ENCODE data around the gene LPXN. TPM values are rescaled to one million over a fixed set of nuclear protein-coding genes. Genes with fewer than 3 reads are reported as not detected.
"Not testable (repeated sequence)": the region's sequence is repeated elsewhere in the genome, so short reads cannot be mapped to it uniquely, and the experiment has no call there.

Gene LPXN
- total RNA-seq, 2 donors from 2014 or later, result 113 to 121 TPM

DNA sequence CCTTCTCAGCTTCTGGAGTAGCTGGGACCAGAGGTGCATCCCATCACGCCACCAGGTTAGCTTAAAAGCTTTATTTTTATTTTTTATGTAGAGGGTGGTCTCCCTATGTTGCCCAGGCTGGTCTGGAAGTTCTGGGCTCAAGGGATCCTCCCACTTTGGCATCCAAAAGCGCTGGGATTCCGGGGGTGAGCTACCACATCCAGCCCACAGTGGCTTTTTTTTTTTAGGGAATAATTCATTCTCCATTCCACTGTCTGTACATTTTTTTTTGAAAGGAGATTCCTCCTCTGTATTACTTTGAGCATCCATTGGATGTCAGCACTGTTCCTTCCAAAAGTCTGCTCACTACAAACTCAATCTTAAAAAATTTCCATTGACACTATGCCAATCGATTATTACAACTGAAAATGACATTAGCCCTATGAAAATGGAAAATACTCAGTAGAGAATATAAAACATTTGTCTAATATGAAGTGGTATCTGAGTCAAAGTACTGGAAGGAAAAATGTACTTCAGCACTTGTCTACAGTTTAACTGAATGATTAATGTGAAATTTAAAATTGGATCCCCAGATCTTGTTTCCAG is 1.3 kb upstream of the LPXN start:
- Mint-ChIP-seq H3K27me3 (ENCODE audit: low read depth) (no peaks in the 10 kb centered on the region), H3K4me3 (peak overlapping the region; percentile 86 to 89), H3K4me1 (ENCODE audit: low read depth) (peaks cover 53% of the 10 kb centered on the region), H3K9me3 (no peaks in the 10 kb centered on the region), H3K36me3 (ENCODE audit: insufficient read depth in 2 of 2) (peaks cover 17 to 19% of the 10 kb centered on the region in 2 donors), H3K27ac (peak overlapping the region; percentile 97)
- ATAC-seq (replicated peaks in 1 of 2) (no peak), DNase-seq (no peak)

DNA sequence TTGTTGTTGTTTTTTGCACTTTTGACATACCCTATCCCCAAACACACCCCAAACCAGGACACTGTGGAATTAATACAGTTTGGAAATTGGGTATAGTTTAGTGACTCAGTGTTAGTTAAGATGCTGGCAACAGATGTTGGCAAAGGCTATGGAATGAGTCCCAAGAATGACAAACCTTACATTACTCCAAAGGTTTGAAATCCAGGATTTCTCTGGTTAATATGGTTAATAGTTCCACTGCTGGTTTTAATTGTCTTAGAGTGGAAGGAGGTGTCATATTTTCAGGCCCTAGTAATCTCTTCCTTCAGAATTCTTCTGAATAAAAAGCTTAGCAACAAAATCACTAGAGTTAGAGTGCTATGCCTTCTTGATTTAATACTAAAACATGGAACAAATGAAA is 775 bp downstream of the LPXN start:
- peaks cover 54% of the 10 kb centered on the region for H3K4me1 Mint-ChIP-seq (ENCODE audit: low read depth)
- no peaks in the 10 kb centered on the region for H3K27me3 Mint-ChIP-seq (ENCODE audit: low read depth)
- DNase-seq, result no peak
- no peak for ATAC-seq (replicated peaks in 1 of 2)
- H3K27ac Mint-ChIP-seq, result peak overlapping the region; percentile 97
- H3K9me3 Mint-ChIP-seq, result no peaks in the 10 kb centered on the region
- peak overlapping the region; percentile 86 to 89 for H3K4me3 Mint-ChIP-seq
- H3K36me3 Mint-ChIP-seq (ENCODE audit: insufficient read depth in 2 of 2), result peaks cover 20 to 25% of the 10 kb centered on the region in 2 donors

DNA sequence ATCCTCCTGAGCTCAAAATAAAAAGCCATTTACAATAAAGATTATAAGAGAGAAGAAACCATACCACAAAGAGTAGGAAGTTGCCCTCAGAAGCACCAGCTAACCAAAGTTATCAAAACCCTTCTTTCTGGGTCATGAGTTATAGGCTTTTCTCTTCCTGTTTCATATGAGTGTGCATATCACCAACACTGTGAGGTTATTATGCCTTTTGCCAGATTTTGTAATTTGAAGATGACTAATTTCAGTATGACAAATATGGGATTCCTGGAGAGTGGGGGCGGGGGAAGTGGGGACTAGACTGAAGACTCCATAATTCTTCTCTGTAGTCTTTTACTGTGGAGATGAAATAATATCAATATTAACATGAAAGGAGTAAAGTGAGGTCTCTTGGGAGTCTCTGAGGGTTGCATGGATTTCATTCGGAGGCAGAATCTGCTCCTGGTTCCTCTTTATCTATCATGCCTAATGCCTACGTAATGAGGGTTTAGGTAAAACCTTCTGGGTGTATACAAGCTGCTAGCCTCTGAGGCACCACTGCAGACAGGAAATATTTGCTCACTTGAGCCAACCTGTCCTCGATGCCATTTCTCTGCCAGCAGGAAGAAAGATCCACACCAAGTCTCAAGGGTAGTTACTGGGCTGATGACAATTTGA is 2.1 kb downstream of the LPXN start:
- Mint-ChIP-seq H3K4me1 (ENCODE audit: low read depth) (peaks cover 67% of the 10 kb centered on the region), H3K27me3 (ENCODE audit: low read depth) (no peaks in the 10 kb centered on the region), H3K4me3 (peak overlapping the region; percentile 86 to 89), H3K36me3 (ENCODE audit: insufficient read depth in 2 of 2) (peaks cover 14 to 27% of the 10 kb centered on the region in 2 donors), H3K27ac (peak overlapping the region; percentile 97), H3K9me3 (no peaks in the 10 kb centered on the region)
- ATAC-seq (replicated peaks in 1 of 2) (peak; percentile 36 to 46), DNase-seq (peak; percentile 62 to 76)

DNA sequence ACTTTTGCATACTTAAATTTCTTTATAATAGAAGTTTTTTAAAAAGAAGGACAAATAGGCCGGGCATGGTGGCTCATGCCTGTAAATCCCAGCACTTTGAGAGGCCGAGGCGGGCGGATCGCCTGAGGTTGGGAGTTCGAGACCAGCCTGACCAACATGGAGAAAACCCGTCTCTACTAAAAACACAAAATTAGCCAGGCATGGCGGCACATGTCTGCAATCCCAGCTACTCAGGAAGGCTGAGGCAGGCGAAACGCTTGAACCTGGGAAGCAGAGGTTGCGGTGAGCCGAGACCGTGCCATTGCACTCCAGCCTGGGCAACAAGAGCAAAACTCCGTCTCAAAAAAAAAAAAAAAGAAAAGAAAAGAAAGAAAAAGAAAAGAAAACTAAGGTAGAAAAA is 2.8 kb downstream of the LPXN start:
- H3K27ac Mint-ChIP-seq, result peak overlapping the region; percentile 97
- peaks cover 74% of the 10 kb centered on the region for H3K4me1 Mint-ChIP-seq (ENCODE audit: low read depth)
- peaks cover 15 to 31% of the 10 kb centered on the region in 2 donors for H3K36me3 Mint-ChIP-seq (ENCODE audit: insufficient read depth in 2 of 2)
- H3K9me3 Mint-ChIP-seq; ATAC-seq (replicated peaks in 1 of 2); H3K27me3 Mint-ChIP-seq (ENCODE audit: low read depth); DNase-seq: not testable (repeated sequence)
- H3K4me3 Mint-ChIP-seq, result peak overlapping the region; percentile 86 to 89

DNA sequence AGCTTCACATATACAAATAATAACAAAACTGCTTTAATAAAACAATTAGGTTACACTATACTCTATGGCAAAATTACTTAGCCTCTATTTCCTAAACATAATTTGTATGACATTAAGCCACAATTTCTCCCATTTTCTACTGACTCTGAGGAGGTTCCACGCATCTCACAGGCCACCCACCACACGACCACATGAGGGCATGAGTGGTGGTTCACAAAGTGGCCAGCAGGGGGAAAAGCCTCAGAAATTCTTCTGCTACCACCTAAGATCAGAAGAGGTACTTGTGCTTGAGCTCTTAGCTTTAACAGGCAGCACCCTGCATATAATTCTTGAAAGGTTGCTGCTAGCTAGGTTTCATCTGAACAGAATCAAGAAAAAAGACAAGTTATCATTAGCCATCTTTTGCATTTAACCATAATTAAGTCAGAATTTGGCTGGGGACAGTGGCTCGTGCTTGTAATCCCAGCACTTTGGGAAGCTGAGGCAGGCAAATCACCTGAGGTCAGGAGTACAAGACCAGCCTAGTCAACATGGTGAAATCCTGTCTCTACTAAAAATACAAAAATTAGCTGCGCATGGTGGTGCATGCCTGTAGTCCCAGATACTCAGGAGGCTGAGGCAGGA is 7.7 kb downstream of the LPXN start:
- ATAC-seq (replicated peaks in 1 of 2) (peak; percentile 91 to 92), DNase-seq (peak; percentile 76 to 79)
- H3K9me3 Mint-ChIP-seq, result no peaks in the 10 kb centered on the region
- no peaks in the 10 kb centered on the region for H3K27me3 Mint-ChIP-seq (ENCODE audit: low read depth)
- peaks cover 66% of the 10 kb centered on the region for H3K4me1 Mint-ChIP-seq (ENCODE audit: low read depth)
- H3K27ac Mint-ChIP-seq, result peak overlapping the region; percentile 93
- H3K36me3 Mint-ChIP-seq (ENCODE audit: insufficient read depth in 2 of 2), result peaks cover 16 to 39% of the 10 kb centered on the region in 2 donors
- peak overlapping the region; percentile 73 to 79 for H3K4me3 Mint-ChIP-seq

DNA sequence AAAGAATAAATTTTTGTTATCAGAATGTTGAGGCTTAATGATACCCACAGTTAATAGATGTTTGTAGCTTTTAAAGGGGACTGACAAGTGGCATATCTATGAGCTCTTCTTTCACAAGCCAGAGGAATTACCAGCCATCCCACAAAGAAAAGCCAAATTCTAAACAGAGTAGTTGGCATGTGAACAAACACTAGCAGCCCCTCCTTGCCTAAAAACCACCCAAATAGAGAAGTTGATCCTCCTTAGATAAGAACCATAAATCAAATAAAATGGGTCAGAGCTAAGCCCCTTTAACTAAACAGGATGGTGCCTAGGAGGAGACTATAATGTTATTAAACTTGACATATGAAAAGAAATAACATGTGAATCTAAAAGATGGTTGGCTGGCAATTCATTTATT is 11.4 kb downstream of the LPXN start:
- ATAC-seq (replicated peaks in 1 of 2) (no peak), DNase-seq (no peak)
- no peaks in the 10 kb centered on the region for H3K27me3 Mint-ChIP-seq (ENCODE audit: low read depth)
- peak overlapping the region in 1 of 2 donors; percentile 43 for H3K4me3 Mint-ChIP-seq
- peaks cover 61% of the 10 kb centered on the region for H3K4me1 Mint-ChIP-seq (ENCODE audit: low read depth)
- peaks cover 15 to 35% of the 10 kb centered on the region in 2 donors for H3K36me3 Mint-ChIP-seq (ENCODE audit: insufficient read depth in 2 of 2)
- no peaks in the 10 kb centered on the region for H3K9me3 Mint-ChIP-seq
- H3K27ac Mint-ChIP-seq, result peak overlapping the region; percentile 69

DNA sequence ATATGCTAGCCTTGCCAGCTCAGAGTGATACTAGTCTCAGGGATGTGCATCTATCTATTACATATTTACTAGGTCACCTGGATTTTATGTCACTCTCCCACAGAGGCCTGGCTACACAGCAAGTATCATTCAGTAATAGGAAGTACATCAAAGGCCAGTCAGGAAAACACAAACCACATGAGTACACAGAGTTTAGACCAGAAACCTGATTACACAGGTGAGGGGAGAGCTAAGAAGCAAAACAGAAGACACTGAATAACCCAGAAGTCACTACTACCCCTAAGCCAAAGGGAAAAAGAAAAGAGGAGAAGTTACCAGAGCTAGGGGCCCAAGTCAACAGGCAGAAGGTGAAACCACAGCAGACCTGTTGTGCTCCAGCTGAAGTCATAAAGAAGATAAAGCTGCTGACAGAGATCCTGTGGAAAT is 13.3 kb downstream of the LPXN start:
- Mint-ChIP-seq H3K27me3 (ENCODE audit: low read depth) (no peaks in the 10 kb centered on the region), H3K9me3 (no peaks in the 10 kb centered on the region), H3K27ac (peak overlapping the region; percentile 85), H3K4me1 (ENCODE audit: low read depth) (peaks cover 49% of the 10 kb centered on the region), H3K4me3 (peak overlapping the region in 1 of 2 donors; percentile 50), H3K36me3 (ENCODE audit: insufficient read depth in 2 of 2) (peaks cover 10 to 31% of the 10 kb centered on the region in 2 donors)
- DNase-seq (no peak), ATAC-seq (replicated peaks in 1 of 2) (peak in 1 of 2 donors; percentile 33)

DNA sequence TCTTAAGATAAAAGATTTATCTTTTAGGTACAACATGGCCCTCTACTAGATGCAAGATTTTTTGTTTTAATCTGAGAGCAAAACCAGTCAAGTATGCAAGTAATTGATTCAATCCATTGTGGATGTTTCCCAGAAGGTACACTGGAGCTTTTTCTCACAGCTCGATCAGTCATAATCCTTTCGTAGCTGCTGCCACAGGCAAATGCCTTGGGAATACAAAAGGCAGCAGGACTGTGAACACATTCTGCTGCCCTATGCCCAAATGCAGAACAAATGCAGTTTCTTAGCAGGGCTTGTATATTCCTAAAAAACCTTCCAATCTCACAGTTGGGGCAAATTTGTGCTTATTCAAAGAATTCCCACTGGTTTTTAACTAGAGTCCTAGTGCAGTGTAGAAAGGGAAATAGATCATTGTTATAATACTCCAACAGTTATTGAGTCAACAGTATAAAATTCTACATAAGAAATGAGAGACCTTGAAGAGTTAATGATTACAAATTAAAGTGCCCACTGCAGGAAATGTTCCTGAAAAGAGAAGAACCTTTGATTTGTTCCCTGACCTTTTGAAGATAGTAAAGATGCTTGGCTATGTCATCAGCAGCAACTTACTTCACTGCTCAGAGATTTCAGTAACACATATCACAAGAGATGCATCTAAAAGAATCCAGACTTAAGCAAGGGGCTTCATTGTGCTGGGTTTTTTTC is 14.1 kb downstream of the LPXN start:
- no peaks in the 10 kb centered on the region for H3K9me3 Mint-ChIP-seq
- DNase-seq (no peak), ATAC-seq (replicated peaks in 1 of 2) (no peak)
- H3K27me3 Mint-ChIP-seq (ENCODE audit: low read depth), result no peaks in the 10 kb centered on the region
- H3K27ac Mint-ChIP-seq, result peak overlapping the region; percentile 85
- peaks cover 54% of the 10 kb centered on the region for H3K4me1 Mint-ChIP-seq (ENCODE audit: low read depth)
- H3K4me3 Mint-ChIP-seq, result no peak overlapping the region
- H3K36me3 Mint-ChIP-seq (ENCODE audit: insufficient read depth in 2 of 2), result peaks cover 9 to 31% of the 10 kb centered on the region in 2 donors

DNA sequence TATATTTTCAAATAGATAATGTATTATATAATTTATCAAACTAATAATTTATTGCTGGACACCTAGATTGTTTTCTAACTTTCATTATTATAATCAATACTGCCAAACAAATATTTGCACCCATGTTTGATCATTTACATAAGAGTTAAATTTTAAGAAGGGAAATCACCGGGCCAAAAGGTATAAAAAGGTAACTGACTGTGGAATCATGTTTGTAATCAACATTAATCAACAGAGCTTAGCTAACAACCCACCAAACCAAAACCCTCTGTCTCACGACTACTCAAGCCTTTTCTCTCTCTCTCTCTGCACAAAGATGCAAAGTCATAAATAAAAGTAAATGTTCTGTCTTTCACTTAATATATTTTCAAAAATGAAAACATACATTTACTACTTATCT is 14.8 kb downstream of the LPXN start:
- H3K36me3 Mint-ChIP-seq (ENCODE audit: insufficient read depth in 2 of 2), result peaks cover 9 to 31% of the 10 kb centered on the region in 2 donors
- H3K4me3 Mint-ChIP-seq, result no peak overlapping the region
- ATAC-seq (replicated peaks in 1 of 2), result no peak
- H3K27me3 Mint-ChIP-seq (ENCODE audit: low read depth), result no peaks in the 10 kb centered on the region
- peak overlapping the region; percentile 89 for H3K27ac Mint-ChIP-seq
- H3K4me1 Mint-ChIP-seq (ENCODE audit: low read depth), result peaks cover 54% of the 10 kb centered on the region
- no peak for DNase-seq
- no peaks in the 10 kb centered on the region for H3K9me3 Mint-ChIP-seq

DNA sequence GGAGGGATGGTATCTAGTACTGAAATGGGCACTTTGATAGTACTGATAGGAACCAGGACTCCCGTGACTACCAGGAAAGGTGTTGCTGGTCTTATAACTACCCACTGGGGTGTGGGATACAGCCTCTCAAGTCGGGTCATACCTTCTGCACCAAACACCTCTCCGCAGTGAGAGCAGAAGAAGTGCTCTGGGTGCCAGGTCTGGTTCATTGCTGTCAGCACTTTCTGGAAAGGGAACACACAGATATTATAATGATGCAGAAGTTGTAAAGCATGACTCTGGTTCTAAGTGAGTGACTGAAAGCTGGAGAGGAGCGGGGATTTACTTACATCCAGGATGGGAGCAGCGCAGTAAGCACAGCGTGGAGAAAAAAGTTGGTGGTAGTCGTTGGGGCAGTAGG is 26.0 kb downstream of the LPXN start:
- Mint-ChIP-seq H3K4me1 (ENCODE audit: low read depth) (peaks cover 11% of the 10 kb centered on the region), H3K9me3 (peaks cover 0 to 4% of the 10 kb centered on the region in 2 donors)

DNA sequence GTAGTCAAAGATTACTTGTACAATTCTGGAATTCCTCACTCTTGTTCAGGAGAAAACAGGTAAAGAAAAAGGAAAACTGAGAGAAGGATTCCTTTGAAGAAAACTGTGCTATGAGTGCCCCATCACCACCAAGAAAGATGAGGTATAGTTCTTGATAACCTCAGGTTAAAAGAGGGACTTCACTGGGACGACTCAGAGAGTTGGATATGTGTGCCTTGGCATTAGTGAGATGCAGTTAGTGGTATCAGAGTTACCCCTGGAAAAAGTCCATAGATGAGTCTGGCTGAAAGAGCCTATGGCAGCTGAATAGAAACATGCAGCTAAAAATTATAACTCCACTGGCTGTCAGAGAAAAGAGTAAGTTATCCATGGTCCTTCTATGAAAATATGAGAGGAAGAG is 28.8 kb downstream of the LPXN start:
- H3K27me3 Mint-ChIP-seq (ENCODE audit: low read depth), result no peaks in the 10 kb centered on the region
- no peak overlapping the region for H3K4me3 Mint-ChIP-seq
- peaks cover 29 to 65% of the 10 kb centered on the region in 2 donors for H3K36me3 Mint-ChIP-seq (ENCODE audit: insufficient read depth in 2 of 2)
- H3K9me3 Mint-ChIP-seq, result peaks cover 0 to 4% of the 10 kb centered on the region in 2 donors
- peak overlapping the region; percentile 54 for H3K27ac Mint-ChIP-seq
- DNase-seq (no peak), ATAC-seq (replicated peaks in 1 of 2) (no peak)
- H3K4me1 Mint-ChIP-seq (ENCODE audit: low read depth), result peaks cover 15% of the 10 kb centered on the region

More for the DNA sequence above, 26.0 kb downstream of the LPXN start:
- H3K27me3 Mint-ChIP-seq (ENCODE audit: low read depth), result no peaks in the 10 kb centered on the region
- no peak overlapping the region for H3K27ac Mint-ChIP-seq
- no peak for DNase-seq
- H3K36me3 Mint-ChIP-seq (ENCODE audit: insufficient read depth in 2 of 2), result peaks cover 35 to 77% of the 10 kb centered on the region in 2 donors
- no peak overlapping the region for H3K4me3 Mint-ChIP-seq
- ATAC-seq (replicated peaks in 1 of 2), result no peak

DNA sequence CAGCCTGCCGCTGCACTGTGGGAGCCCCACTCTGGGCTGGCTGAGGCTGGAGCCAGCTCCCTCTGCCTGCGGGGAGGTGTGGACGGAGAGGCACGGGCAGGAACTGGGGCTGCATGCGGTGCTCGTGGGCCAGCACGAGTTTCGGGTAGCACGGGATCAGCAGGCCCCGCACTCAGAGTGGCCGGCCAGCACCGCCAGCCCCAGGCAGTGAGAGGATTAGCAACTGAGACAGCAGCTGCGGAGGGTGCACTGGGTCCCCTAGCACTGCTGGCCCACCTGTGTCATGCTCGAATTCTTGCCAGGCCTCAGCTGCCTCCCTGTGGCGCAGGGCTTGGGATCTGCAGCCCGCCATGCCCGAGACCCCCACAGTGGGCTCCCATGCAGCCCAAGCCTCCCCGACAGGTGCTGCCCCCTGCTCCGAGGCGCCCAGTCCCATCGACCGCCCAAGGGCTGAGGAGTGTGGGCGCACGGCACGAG is 43.8 kb downstream of the LPXN start:
- H3K36me3 Mint-ChIP-seq (ENCODE audit: insufficient read depth in 2 of 2), result peaks cover 42 to 56% of the 10 kb centered on the region in 2 donors
- peaks cover 0 to 4% of the 10 kb centered on the region in 2 donors for H3K9me3 Mint-ChIP-seq
- ATAC-seq (replicated peaks in 1 of 2) (no peak), DNase-seq (no peak)
- H3K27me3 Mint-ChIP-seq (ENCODE audit: low read depth), result no peaks in the 10 kb centered on the region
- peaks cover 44% of the 10 kb centered on the region for H3K4me1 Mint-ChIP-seq (ENCODE audit: low read depth)
- H3K4me3 Mint-ChIP-seq, result no peak overlapping the region
- H3K27ac Mint-ChIP-seq, result no peak overlapping the region

DNA sequence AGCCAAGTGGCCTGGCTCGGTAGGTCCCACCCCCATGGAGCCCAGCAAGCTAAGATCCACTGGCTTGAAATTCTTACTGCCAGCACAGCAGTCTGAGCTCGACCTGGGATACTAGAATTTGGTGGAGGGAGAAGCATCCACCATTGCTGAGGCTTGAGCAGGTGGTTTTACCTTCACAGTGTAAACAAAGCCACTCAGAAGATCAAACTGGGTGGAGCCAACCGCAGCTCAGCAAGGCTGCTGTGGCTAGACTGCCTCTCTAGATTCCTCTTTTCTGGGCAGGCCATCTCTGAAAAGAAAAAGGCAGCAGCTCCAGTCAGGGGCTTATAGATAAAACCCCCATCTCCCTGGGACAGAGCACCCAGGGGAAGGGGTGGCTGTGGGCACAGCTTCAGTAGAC is 45.4 kb downstream of the LPXN start:
- ATAC-seq (replicated peaks in 1 of 2), result peak; percentile 32 to 47
- Mint-ChIP-seq H3K36me3 (ENCODE audit: insufficient read depth in 2 of 2) (peaks cover 34 to 49% of the 10 kb centered on the region in 2 donors), H3K27me3 (ENCODE audit: low read depth) (no peaks in the 10 kb centered on the region), H3K4me1 (ENCODE audit: low read depth) (peaks cover 54% of the 10 kb centered on the region), H3K9me3 (no peaks in the 10 kb centered on the region), H3K27ac (no peak overlapping the region), H3K4me3 (no peak overlapping the region)
- no peak for DNase-seq
